Right lobe of liver (tissue), 6 donors: Measurements from ENCODE around the gene RRM2. TPM values are rescaled to one million over a fixed set of nuclear protein-coding genes. Genes with fewer than 3 reads are reported as not detected.

Experiments used
- ATAC-seq, 4 donors: fragments of 200-7000 bp; cut with Tn5 transposase; one replicate each; pipeline ENCODE4 v1.9.1; 2020; ENCODE audit warnings: mild to moderate bottlenecking in 4 of 4, moderate library complexity in 4 of 4
- DNase-seq, 3 donors: peaks; one replicate each; pipeline ENCODE4 v3.0.0-alpha.2; 2020
- H3K27ac ChIP-seq, 3 donors: fragments of 200-600 bp; one replicate each; pipeline ENCODE4 v1.8.0; 2022
- H3K27me3 ChIP-seq, 2 donors: fragments of 200-600 bp; one replicate each; pipeline ENCODE4 v1.8.0; 2022
- H3K36me3 ChIP-seq, 4 donors: fragments of 200-600 bp; sonication (generic) in 1 of 4; one replicate each; pipeline versions ENCODE4 v1.5.1 to v1.8.0; 2017 to 2022; ENCODE audit warnings: control low read depth in 1 of 4
- H3K4me1 ChIP-seq, 4 donors: fragments of 200-600 bp; sonication (generic) in 1 of 4; one replicate each; pipeline versions ENCODE4 v1.5.1 to v1.8.0; 2017 to 2022; ENCODE audit warnings: control low read depth in 1 of 4
- H3K4me3 ChIP-seq, 3 donors: fragments of 200-600 bp; one replicate each; pipeline ENCODE4 v1.8.0; 2022
- H3K9me3 ChIP-seq, 4 donors: fragments of 200-600 bp; sonication (generic) in 1 of 4; one replicate each; pipeline versions ENCODE4 v1.5.1 to v1.8.0; 2017 to 2022; ENCODE audit warnings: control low read depth in 1 of 4
- POLR2A ChIP-seq: fragments of 450-650 bp; IDR thresholded peaks from one replicate; pipeline ENCODE4 v1.6.1; 2017; ENCODE audit warnings: antibody characterized with exemption, mild to moderate bottlenecking
- WGBS: methylation state at CpG from one replicate; pipeline ENCODE4 v1.1.6; 2018; ENCODE audit warnings: low coverage, low lambda C conversion rate; ENCODE audit not compliant: insufficient coverage; ENCODE audit errors: missing lambda C conversion rate; 5-methylcytosine and 5-hydroxymethylcytosine counted together
- intact Hi-C, 2 donors: fragments of 100-400 bp; cut with DNase I; formaldehyde crosslinking; loops; one replicate each; pipeline versions ENCODE4 v1.11.2 to v1.14.1; 2022
- long read RNA-seq: library from polyadenylated mRNA; unstranded; transcript quantifications from one replicate; pipeline ENCODE4 v2.0.0, GENCODE V29; 2019
- total RNA-seq, 6 experiments: library from RNA; depleted of rRNA in 2 of 6; stranded (reverse); fragments of >200 nt in 2 of 6; fragmentation: NEBNext Ultra II Directional in 3 of 6; extraction: Animal tissue kit (Norgen Biotek cat#: 25700) in 3 of 6; gene quantifications; one replicate each; pipeline versions ENCODE4 v1.1.0 to v1.2.4, GENCODE V29; 2016 to 2023
- TF ChIP-seq, protein P1 (sequence below), 4 donors: fragments of 200-600 bp in 3 of 4; fragments of 450-650 bp in 1 of 4; IDR thresholded peaks; one replicate each; pipeline versions ENCODE4 v1.5.1 to v1.8.0; 2016 to 2022; ENCODE audit warnings: antibody characterized with exemption in 4 of 4, mild to moderate bottlenecking in 2 of 4
- donor health status: DM: no; HTN: yes; CAD: no.
- donor health status: DM: no; HTN: no; CAD: no.
- donor health status: DM: no; HTN: no; CAD: no.
- donor health status: DM: no; HTN: yes; CAD: no.
- donor health status: DM: no; HTN: yes; CAD: no.

RRM2 gene
- total RNA-seq, result 10 to 100 TPM in 1 of 6 experiments, 1 to 10 TPM in 5; 1.1 to 10.3 (median 5.7) TPM
- long read RNA-seq, partial matches to known transcripts, result 0 of 2 reads
- long read RNA-seq, other reads (novel, unspliced or antisense), result 1 of 2 reads

GRCh38 chr2:10122500-10123280 is at the start of gene RRM2:
Gene RRM2 (plus strand): TSS chr2:10122739. CDS start chr2:10122799, 60 bp downstream.
- intact Hi-C loops, result loop anchor here (5.0 to 10.0 kb wide), 3 partner anchors 152 to 315 kb away; no protein-coding TSS in a partner anchor
- no peaks in the 10 kb centered on the region for H3K9me3 ChIP-seq
- H3K27me3 ChIP-seq, result no peaks in the 10 kb centered on the region
- H3K36me3 ChIP-seq, result no peaks in the 10 kb centered on the region
- H3K4me3 ChIP-seq, result peak within 1 kb of the TSS; percentile 38 to 50 (median 40)
- no peak within 1 kb of the TSS for H3K27ac ChIP-seq
- no peak for TF ChIP-seq POLR2A
- TF ChIP-seq, protein P1, sequence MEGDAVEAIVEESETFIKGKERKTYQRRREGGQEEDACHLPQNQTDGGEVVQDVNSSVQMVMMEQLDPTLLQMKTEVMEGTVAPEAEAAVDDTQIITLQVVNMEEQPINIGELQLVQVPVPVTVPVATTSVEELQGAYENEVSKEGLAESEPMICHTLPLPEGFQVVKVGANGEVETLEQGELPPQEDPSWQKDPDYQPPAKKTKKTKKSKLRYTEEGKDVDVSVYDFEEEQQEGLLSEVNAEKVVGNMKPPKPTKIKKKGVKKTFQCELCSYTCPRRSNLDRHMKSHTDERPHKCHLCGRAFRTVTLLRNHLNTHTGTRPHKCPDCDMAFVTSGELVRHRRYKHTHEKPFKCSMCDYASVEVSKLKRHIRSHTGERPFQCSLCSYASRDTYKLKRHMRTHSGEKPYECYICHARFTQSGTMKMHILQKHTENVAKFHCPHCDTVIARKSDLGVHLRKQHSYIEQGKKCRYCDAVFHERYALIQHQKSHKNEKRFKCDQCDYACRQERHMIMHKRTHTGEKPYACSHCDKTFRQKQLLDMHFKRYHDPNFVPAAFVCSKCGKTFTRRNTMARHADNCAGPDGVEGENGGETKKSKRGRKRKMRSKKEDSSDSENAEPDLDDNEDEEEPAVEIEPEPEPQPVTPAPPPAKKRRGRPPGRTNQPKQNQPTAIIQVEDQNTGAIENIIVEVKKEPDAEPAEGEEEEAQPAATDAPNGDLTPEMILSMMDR (IDR thresholded peaks at IDR 0.05), result no peak
- WGBS, result 2% methylated on average over 21 of the region's 81 CpGs
- ATAC-seq, result peak; percentile 67 to 83 (median 74)
- peak; percentile 94 to 97 (median 94) for DNase-seq
- peaks cover 4 to 45% (median 21%) of the 10 kb centered on the region in 4 donors for H3K4me1 ChIP-seq

- no CpG with 5 or more reads among the region's 8 CpGs for WGBS
- H3K27me3 ChIP-seq, result no peaks in the 10 kb centered on the region
- DNase-seq, result peak in 1 of 3 donors; percentile 23
Measured at GRCh38 chr2:10073706-10074105, 48.8 kb upstream of the RRM2 start.

GRCh38 chr2:10075101-10075500 is 47.4 kb upstream of the RRM2 start:
- no peaks in the 10 kb centered on the region for H3K9me3 ChIP-seq
- no peak for ATAC-seq
- no peak overlapping the region for H3K4me3 ChIP-seq
- 56% methylated on average over 11 of the region's 13 CpGs for WGBS
- peak in 1 of 3 donors; percentile 22 for DNase-seq
- intact Hi-C loops, result no loop called here
- H3K4me1 ChIP-seq, result peaks cover 0 to under 1% (median 0%) of the 10 kb centered on the region in 4 donors
- no peaks in the 10 kb centered on the region for H3K27me3 ChIP-seq
- no peak overlapping the region for H3K27ac ChIP-seq
- no peak for TF ChIP-seq POLR2A
- TF ChIP-seq, protein P1 (IDR thresholded peaks at IDR 0.05), result no peak
- no peaks in the 10 kb centered on the region for H3K36me3 ChIP-seq

More at GRCh38 chr2:10073706-10074105, 48.8 kb upstream of the RRM2 start:
- no peak overlapping the region for H3K4me3 ChIP-seq
- H3K9me3 ChIP-seq, result no peaks in the 10 kb centered on the region
- H3K27ac ChIP-seq, result no peak overlapping the region
- no peaks in the 10 kb centered on the region for H3K36me3 ChIP-seq
- H3K4me1 ChIP-seq, result no peaks in the 10 kb centered on the region
- no peak for ATAC-seq
- intact Hi-C loops, result loop anchor here in 1 of 2 donors (5.0 kb wide), 1 partner anchor 359 kb away; no protein-coding TSS in a partner anchor
- TF ChIP-seq POLR2A, result no peak
- TF ChIP-seq, protein P1 (IDR thresholded peaks at IDR 0.05), result no peak

DNA sequence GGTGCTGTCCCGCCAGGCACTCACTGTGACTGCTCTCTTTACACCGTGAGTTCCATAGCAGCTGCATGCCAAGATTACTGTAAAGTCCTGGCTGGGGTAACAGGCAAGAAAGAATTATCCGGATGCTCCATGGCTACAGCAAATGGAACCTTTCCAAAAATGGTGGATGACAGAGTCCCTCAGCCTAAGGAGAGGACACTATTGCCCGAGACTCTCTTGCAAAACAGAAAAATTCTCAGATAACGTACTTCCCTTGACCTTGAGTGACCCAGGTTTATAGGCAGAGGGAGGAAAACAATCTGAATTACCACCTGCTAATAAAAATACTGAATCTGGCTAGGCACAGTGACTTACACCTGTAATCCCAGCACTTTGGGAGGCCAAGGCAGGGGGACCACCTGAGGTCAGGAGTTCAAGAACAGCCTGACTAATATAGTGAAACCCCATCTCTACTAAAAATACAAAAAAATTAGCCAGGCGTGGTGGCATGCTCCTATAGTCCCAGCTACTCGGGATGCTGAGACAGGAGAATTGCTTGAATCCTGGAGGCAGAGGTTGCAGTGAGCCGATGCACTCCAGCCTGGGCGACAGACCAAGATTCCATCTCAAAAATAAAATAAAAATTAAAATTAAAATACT is 46.8 kb upstream of the RRM2 start:
- Histone ChIP-seq H3K27ac (no peak overlapping the region), H3K4me3 (no peak overlapping the region), H3K36me3 (no peaks in the 10 kb centered on the region), H3K9me3 (no peaks in the 10 kb centered on the region), H3K4me1 (peaks cover 0 to 6% (median 0%) of the 10 kb centered on the region in 4 donors), H3K27me3 (peaks cover 0 to 6% of the 10 kb centered on the region in 2 donors)
- WGBS, result 47% methylated on average over 9 of the region's 9 CpGs
- DNase-seq (peak in 1 of 3 donors; percentile 1), ATAC-seq (peak; percentile 14 to 48 (median 40))
- intact Hi-C loops, result no loop called here
- TF ChIP-seq, protein P1 (IDR thresholded peaks at IDR 0.05), result no peak
- TF ChIP-seq POLR2A, result no peak
